Stimulated activated naive CD4-positive, alpha-beta T cell treated with Interleukin-2 at 50 U/mL for 16 hours (primary cell): ENCODE data around the gene SCN10A.

ENCODE experiments used
- DNase-seq: peaks from one replicate; lab custom pipeline; 2025; lab: John Stamatoyannopoulos, UW

Gene SCN10A

GRCh38 chr3:38720465-38720864, 95.6 kb downstream of the SCN10A start:
- DNase-seq, result no peak

GRCh38 chr3:38717355-38718240, 98.4 kb downstream of the SCN10A start:
- no peak for DNase-seq

- DNase-seq, result no peak
These were observed 102.9 kb downstream of the SCN10A start for GRCh38 chr3:38713121-38713520.

GRCh38 chr3:38711321-38711720, 104.7 kb downstream of the SCN10A start:
- DNase-seq, result no peak

- no peak for DNase-seq
These were observed 108.3 kb downstream of the SCN10A start for GRCh38 chr3:38707730-38708129.

GRCh38 chr3:38706961-38707360, 109.1 kb downstream of the SCN10A start:
- DNase-seq, result no peak

GRCh38 chr3:38702231-38702630, 113.8 kb downstream of the SCN10A start:
- DNase-seq, result no peak

GRCh38 chr3:38698760-38699159, 117.3 kb downstream of the SCN10A start:
- DNase-seq, result no peak

GRCh38 chr3:38698061-38698460, 118.0 kb downstream of the SCN10A start:
- no peak for DNase-seq

GRCh38 chr3:38696034-38696433, 120.0 kb downstream of the SCN10A start:
- no peak for DNase-seq

- DNase-seq, result no peak
These were observed 125.8 kb downstream of the SCN10A start for GRCh38 chr3:38690185-38690584.

- no peak for DNase-seq
These were observed 126.2 kb downstream of the SCN10A start for GRCh38 chr3:38689774-38690173.

GRCh38 chr3:38689346-38689745, 126.7 kb downstream of the SCN10A start:
- no peak for DNase-seq

GRCh38 chr3:38687321-38687720, 128.7 kb downstream of the SCN10A start:
- DNase-seq, result no peak

- no peak for DNase-seq
These were observed 131.5 kb downstream of the SCN10A start for GRCh38 chr3:38684546-38684945.

- DNase-seq, result no peak
These were observed 146.3 kb downstream of the SCN10A start for GRCh38 chr3:38669668-38670067.

- DNase-seq, result no peak
These were observed 153.5 kb downstream of the SCN10A start for GRCh38 chr3:38662544-38662943.

- DNase-seq, result no peak
These were observed 157.2 kb downstream of the SCN10A start for GRCh38 chr3:38658841-38659240.

GRCh38 chr3:38657369-38657768, 158.6 kb downstream of the SCN10A start:
- DNase-seq, result no peak

GRCh38 chr3:38655708-38656300, 160.2 kb downstream of the SCN10A start:
- DNase-seq, result no peak

GRCh38 chr3:38653685-38654537, 162.1 kb downstream of the SCN10A start:
- DNase-seq, result no peak

- DNase-seq, result no peak
These were observed 163.1 kb downstream of the SCN10A start for GRCh38 chr3:38652934-38653333.
